ENCODE results near the gene NRXN3. TPM values are rescaled to one million over a fixed set of nuclear protein-coding genes. Genes with fewer than 3 reads are reported as not detected.

NRXN3 gene
- total and polyA plus RNA-seq, 2 of the 13 experiments (the other 11 are each of a cell fraction or from before 2014, with no cell fraction given) = 0.03 TPM; not detected in 1

DNA sequence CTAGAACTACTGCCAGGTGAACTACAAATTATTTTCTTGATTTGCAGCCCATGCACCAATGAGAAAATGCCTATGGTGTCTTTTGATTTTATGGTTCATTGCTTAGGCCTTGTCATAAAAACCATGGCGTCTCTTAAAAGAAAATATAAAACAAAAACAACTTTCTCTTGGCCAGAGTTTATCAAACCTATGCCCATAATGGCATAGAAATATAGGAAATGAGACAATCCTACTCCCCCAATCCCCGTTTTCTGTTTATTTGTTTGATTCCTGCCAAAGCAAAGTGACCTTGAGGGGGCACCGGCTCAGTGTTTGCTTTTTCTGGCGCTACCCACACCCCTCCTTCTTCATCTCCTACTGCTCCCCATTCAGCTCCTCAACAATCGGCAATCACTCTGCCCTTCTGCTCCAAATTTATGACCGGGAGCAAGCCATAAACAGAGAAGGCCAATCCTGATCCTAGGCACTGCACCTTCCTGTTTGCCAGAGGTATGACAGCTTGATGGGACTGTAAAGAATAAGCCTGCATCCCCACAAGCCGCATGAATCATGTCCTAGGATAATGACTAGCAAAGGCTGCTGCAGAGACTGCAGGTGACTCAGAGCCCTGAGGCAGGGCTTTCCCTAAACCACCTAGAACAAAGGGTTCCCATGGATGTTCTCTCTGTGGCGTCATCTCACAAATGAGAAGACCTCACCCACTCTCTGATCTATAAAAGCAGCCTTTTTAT, 874.9 kb downstream of the NRXN3 start:
- ATAC-seq = no peak
- no peak for DNase-seq (ENCODE audit: low spot score)
- in situ Hi-C loops (cut with HindIII; ENCODE audit: extremely low pct_ligation_motif_present, low pct_unique_long_range_greater_than_20kb) = no loop called here
- H4K20me1 ChIP-seq (ENCODE audit: insufficient read depth, low read length) = no peaks in the 10 kb centered on the region
- BruUV-seq (replicated peaks) = no TSS peak
- no peaks in the 10 kb centered on the region for H3K79me2 ChIP-seq (ENCODE audit: insufficient read depth, low read length)
- peaks cover 15% of the 10 kb centered on the region for H3K9me3 ChIP-seq (ENCODE audit: low read length)
- 8% methylated on average over 8 of the region's 8 CpGs for WGBS (ENCODE audit: low lambda C conversion rate)
- TF ChIP-seq RNF2 (conservative IDR thresholded peaks at IDR 0.05; ENCODE audit: low read depth) (no peak), ZNF687 (CRISPR knock-in tag; IDR thresholded peaks at IDR 0.05) (no peak)
- CTCF ChIA-PET (ENCODE audit: low intra/inter-chr PET ratio, low total read pairs) = no interaction called here
- no peak overlapping the region for H2AFZ ChIP-seq (ENCODE audit: low read length)
- no peak overlapping the region for H3K4me2 ChIP-seq (ENCODE audit: low read depth, low read length)
- H3K36me3 ChIP-seq (replicated peaks in 1 of 2; ENCODE audit: control insufficient read depth in 1 of 2, insufficient read depth in 2 of 2, low read length in 2 of 2) = no peaks in the 10 kb centered on the region
- H3K4me1 ChIP-seq (ENCODE audit: insufficient read depth, low read length) = no peaks in the 10 kb centered on the region
- no peak overlapping the region for H3K9ac ChIP-seq (ENCODE audit: insufficient read depth, low read depth, low read length)
- POLR2A ChIA-PET = no interaction called here
- H3K27me3 ChIP-seq (ENCODE audit: control insufficient read depth in 1 of 2, insufficient read depth in 2 of 2, low read length in 2 of 2) = no peaks in the 10 kb centered on the region
- intact Hi-C loops (cut with micrococcal nuclease; ENCODE audit: unreplicated experiment) = no loop called here
- no peak overlapping the region for H3K4me3 ChIP-seq (replicated peaks in 1 of 3; ENCODE audit: insufficient read depth in 1 of 3, low read depth in 2 of 3, low read length in 3 of 3)
- FAIRE-seq = no peak
- no peak overlapping the region for H3K27ac ChIP-seq (ENCODE audit: extremely low read length, insufficient read depth, low read length)

All from HepG2 (cell line).